Upper lobe of left lung (tissue), 6 donors: Measurements from ENCODE around the gene DSG2. TPM values are rescaled to one million over a fixed set of nuclear protein-coding genes. Genes with fewer than 3 reads are reported as not detected.

Experiments used
- ATAC-seq, 2 donors: fragments of 200-7000 bp; cut with Tn5 transposase; one replicate each; pipeline ENCODE4 v1.9.1; 2022; ENCODE audit warnings: mild to moderate bottlenecking in 2 of 2, moderate library complexity in 2 of 2; ENCODE audit not compliant: low FRiP score in 2 of 2
- DNase-seq, 2 donors: peaks; one replicate each; pipeline ENCODE4 v3.0.0-alpha.2; 2019 to 2020
- H3K27ac ChIP-seq, 4 donors: fragments of 200-600 bp; sonication (generic); one replicate each; pipeline ENCODE4 v1.5.1; 2016 to 2019
- H3K27me3 ChIP-seq, 4 donors: fragments of 200-600 bp; sonication (generic); one replicate each; pipeline ENCODE4 v1.5.1; 2017 to 2019
- H3K36me3 ChIP-seq, 4 donors: fragments of 200-600 bp; sonication (generic); one replicate each; pipeline ENCODE4 v1.5.1; 2016 to 2019
- H3K4me1 ChIP-seq, 4 donors: fragments of 200-600 bp; sonication (generic); one replicate each; pipeline ENCODE4 v1.5.1; 2018 to 2019
- H3K4me3 ChIP-seq, 4 donors: fragments of 200-600 bp; sonication (generic); one replicate each; pipeline ENCODE4 v1.5.1; 2017 to 2019; ENCODE audit warnings: mild to moderate bottlenecking in 2 of 4, moderate library complexity in 1 of 4
- H3K9me3 ChIP-seq, 4 donors: fragments of 200-600 bp; sonication (generic); one replicate each; pipeline ENCODE4 v1.5.1; 2018 to 2019
- EP300 ChIP-seq, 4 donors: sonication (generic); formaldehyde crosslinking; IDR thresholded peaks; one replicate each; pipeline ENCODE4 v1.5.1; 2017; ENCODE audit warnings: antibody characterized with exemption in 4 of 4, control low read depth in 2 of 4
- POLR2A ChIP-seq, 4 donors: fragments of 450-650 bp; IDR thresholded peaks; one replicate each; pipeline ENCODE4 v1.5.1; 2016 to 2017; ENCODE audit warnings: antibody characterized with exemption in 4 of 4, mild to moderate bottlenecking in 2 of 4
- POLR2AphosphoS5 ChIP-seq, 2 donors: sonication (generic); formaldehyde crosslinking; IDR thresholded peaks; one replicate each; pipeline ENCODE4 v1.5.1; 2017; ENCODE audit warnings: antibody characterized with exemption in 2 of 2
- WGBS, 2 donors: methylation state at CpG; one replicate each; pipeline ENCODE4 v1.1.5; 2017 to 2018; 5-methylcytosine and 5-hydroxymethylcytosine counted together
- total RNA-seq, 6 donors: library from RNA; depleted of rRNA in 4 of 6; stranded (reverse); fragments of >200 nt in 4 of 6; gene quantifications; one replicate each; pipeline versions ENCODE4 v1.1.0 to v1.2.1, GENCODE V29; 2016 to 2021
- TF ChIP-seq, protein P1 (sequence below), 6 experiments: fragments of 450-650 bp in 4 of 6; fragments of 200-600 bp in 2 of 6; sonication (generic) in 2 of 6; IDR thresholded peaks; one replicate each; pipeline ENCODE4 v1.5.1; 2016 to 2019; ENCODE audit warnings: antibody characterized with exemption in 6 of 6
- donor health status: DM: no; HTN: no; CAD: no; lungs with moderate emphysema.
- donor health status: DM: no; HTN: yes; CAD: no; lungs with severe emphysema.

DSG2 gene
- total RNA-seq, 6 donors from 2014 or later = 5.2 to 55.4 (median 26.8) TPM

DNA sequence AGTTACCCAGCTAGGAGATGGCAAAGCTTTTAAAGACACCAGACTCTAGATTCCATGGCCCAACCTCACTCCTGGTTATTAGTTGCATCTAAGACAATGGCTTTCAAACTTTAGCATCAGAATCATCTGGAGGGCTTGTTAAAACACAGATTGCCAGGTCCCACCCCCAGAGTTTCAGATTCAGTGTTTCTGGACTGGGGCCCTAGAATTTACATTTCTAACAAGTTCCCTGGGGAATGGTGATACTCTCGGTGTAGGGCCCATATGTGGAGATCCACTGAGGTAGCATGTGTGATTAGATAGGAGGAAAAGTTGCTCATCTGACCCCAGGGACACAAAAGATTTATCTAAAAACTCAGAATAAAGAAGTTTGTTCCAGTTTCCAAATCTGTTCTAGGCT is 79.2 kb downstream of the DSG2 start:
- no peak overlapping the region for H3K27ac ChIP-seq
- TF ChIP-seq POLR2A (IDR thresholded peaks at IDR 0.05) = no peak
- TF ChIP-seq, protein P1, sequence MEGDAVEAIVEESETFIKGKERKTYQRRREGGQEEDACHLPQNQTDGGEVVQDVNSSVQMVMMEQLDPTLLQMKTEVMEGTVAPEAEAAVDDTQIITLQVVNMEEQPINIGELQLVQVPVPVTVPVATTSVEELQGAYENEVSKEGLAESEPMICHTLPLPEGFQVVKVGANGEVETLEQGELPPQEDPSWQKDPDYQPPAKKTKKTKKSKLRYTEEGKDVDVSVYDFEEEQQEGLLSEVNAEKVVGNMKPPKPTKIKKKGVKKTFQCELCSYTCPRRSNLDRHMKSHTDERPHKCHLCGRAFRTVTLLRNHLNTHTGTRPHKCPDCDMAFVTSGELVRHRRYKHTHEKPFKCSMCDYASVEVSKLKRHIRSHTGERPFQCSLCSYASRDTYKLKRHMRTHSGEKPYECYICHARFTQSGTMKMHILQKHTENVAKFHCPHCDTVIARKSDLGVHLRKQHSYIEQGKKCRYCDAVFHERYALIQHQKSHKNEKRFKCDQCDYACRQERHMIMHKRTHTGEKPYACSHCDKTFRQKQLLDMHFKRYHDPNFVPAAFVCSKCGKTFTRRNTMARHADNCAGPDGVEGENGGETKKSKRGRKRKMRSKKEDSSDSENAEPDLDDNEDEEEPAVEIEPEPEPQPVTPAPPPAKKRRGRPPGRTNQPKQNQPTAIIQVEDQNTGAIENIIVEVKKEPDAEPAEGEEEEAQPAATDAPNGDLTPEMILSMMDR (IDR thresholded peaks at IDR 0.05) = no peak
- no peak for TF ChIP-seq EP300 (IDR thresholded peaks at IDR 0.05)
- no peak for TF ChIP-seq POLR2AphosphoS5 (IDR thresholded peaks at IDR 0.05)
- DNase-seq (no peak), ATAC-seq (no peak)
- no peak overlapping the region for H3K4me3 ChIP-seq
- H3K9me3 ChIP-seq = no peaks in the 10 kb centered on the region
- H3K27me3 ChIP-seq = no peaks in the 10 kb centered on the region
- WGBS, 2 donors = 81 to 86% methylated on average over 1 of the region's 1 CpG
- H3K4me1 ChIP-seq = no peaks in the 10 kb centered on the region
- H3K36me3 ChIP-seq = no peaks in the 10 kb centered on the region

DNA sequence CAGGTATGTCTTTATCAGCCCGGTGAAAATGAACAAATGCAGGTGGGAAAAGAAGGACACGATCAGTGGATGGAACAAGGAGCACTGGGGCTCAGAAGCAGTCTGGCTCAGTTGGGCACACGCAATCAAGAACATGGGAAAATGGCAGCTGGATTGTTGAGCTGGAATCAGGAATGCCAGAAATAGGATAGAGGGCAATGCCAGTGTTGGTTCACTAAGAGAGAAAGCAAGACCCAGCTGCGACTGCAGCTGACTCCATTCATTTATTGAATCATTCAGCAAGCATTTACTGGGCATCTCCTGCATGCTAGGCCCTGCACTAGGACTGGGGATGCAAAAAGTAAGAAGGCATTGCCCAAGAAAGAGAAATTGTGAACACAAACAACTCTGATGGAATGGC is 80.1 kb downstream of the DSG2 start:
- 93 to 95% methylated on average over 4 of the region's 4 CpGs for WGBS, 2 donors
- no peak overlapping the region for H3K27ac ChIP-seq
- H3K4me3 ChIP-seq = no peak overlapping the region
- H3K36me3 ChIP-seq = no peaks in the 10 kb centered on the region
- DNase-seq (no peak), ATAC-seq (no peak)
- H3K4me1 ChIP-seq = no peaks in the 10 kb centered on the region
- TF ChIP-seq, protein P1 (IDR thresholded peaks at IDR 0.05) = no peak
- TF ChIP-seq POLR2AphosphoS5 (IDR thresholded peaks at IDR 0.05) (no peak), EP300 (IDR thresholded peaks at IDR 0.05) (no peak), POLR2A (IDR thresholded peaks at IDR 0.05) (no peak)
- H3K27me3 ChIP-seq = no peaks in the 10 kb centered on the region
- no peaks in the 10 kb centered on the region for H3K9me3 ChIP-seq

DNA sequence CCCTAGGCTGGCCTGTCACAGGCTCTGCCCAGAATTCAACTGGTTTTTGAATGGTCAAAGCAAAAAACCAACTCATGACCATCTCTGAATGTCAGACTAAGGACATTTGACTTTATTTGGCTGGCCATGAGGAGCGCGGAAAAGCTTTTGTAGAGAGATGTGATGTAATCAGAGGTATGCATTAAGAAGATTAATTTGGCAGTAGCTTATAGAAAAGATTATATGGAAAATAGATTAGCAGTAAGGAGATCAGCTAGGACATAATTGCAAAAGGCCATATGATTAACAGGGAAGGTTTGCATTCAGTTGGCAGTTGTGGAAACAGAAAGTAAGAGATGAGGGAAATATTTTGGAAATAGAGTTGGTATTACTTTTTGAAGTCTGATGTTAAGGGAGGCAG is 81.4 kb downstream of the DSG2 start:
- DNase-seq = no peak
- Histone ChIP-seq H3K4me3 (no peak overlapping the region), H3K9me3 (no peaks in the 10 kb centered on the region), H3K4me1 (no peaks in the 10 kb centered on the region), H3K27ac (no peak overlapping the region), H3K36me3 (no peaks in the 10 kb centered on the region), H3K27me3 (no peaks in the 10 kb centered on the region)
- no peak for ATAC-seq
- WGBS, 2 donors = 96 to 100% methylated on average over 2 of the region's 2 CpGs
- no peak for TF ChIP-seq POLR2A (IDR thresholded peaks at IDR 0.05)
- TF ChIP-seq EP300 (IDR thresholded peaks at IDR 0.05) = no peak
- TF ChIP-seq, protein P1 (IDR thresholded peaks at IDR 0.05) = no peak
- no peak for TF ChIP-seq POLR2AphosphoS5 (IDR thresholded peaks at IDR 0.05)

DNA sequence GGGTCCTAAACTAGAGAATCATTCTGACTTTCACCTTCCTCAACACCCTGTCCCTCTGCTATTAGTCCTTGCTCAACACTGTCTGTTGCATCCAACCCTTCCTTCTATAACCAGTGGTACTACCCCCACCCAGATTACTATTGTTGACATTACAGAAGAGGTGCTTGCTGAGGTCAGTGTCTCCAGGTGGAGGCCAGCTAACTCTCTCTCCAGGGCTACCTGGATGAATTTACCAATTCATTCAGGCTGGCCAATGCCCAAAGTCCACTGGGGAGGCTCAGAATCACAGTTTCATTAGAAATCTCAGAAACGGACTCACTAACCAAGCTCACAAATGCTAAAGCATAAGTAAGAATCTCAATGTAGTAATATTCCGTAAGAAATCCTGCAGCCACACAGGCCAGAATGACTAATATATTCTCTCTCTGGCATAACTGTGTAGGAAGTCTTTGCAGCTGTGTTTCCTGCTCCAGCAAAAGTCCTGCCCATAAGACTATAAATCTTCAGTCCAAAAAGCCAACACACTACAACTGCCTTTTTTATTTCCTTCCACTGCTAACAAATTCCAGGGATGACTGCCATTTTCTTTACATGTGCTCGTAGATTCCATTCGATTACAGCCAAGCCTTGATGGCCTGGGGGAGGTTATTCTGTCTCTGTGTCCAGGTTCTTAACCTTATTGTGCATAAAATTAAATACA is 83.7 kb downstream of the DSG2 start:
- TF ChIP-seq POLR2A (IDR thresholded peaks at IDR 0.05) (no peak), POLR2AphosphoS5 (IDR thresholded peaks at IDR 0.05) (no peak)
- TF ChIP-seq, protein P1 (IDR thresholded peaks at IDR 0.05) = no peak
- Histone ChIP-seq H3K4me1 (no peaks in the 10 kb centered on the region), H3K9me3 (no peaks in the 10 kb centered on the region), H3K27me3 (no peaks in the 10 kb centered on the region), H3K36me3 (no peaks in the 10 kb centered on the region), H3K27ac (no peak overlapping the region), H3K4me3 (no peak overlapping the region)
- ATAC-seq (no peak), DNase-seq (no peak)
- 34% methylated on average over 4 of the region's 4 CpGs for WGBS, 2 donors
